ENCODE results near the gene AGTR1.

Gene AGTR1

DNA sequence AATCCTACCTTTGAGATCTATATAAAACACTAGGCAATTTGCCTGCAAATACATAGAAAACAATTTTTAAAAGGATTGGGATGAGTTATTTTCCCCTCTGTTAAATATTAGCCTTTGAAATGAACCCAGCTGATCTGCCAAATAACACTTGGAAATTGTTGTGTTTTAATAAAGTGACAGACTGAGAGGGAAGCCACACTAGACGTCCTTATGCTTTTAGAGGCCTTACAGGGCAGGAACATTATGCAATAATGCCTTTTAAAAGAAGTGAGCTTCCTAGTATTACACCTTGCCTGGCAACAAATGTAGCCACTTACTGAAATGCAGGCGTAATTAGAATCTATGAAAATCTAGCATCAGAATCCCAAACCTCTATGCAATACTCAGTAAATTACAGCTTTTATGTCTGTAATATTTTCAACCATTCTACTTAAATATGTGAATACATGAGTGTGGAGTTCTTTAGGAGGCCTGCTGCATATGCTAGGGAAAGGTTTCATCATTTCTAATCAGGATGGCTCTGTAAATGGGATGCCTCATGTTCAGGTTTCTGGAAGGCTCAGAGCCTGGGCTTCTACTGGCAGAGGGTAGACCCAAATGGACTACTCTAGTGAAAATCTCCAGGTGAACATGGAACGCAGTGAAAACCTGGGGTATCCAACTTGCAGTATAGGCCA, 20.3 kb downstream of the AGTR1 start:
- H3K27me3 ChIP-seq (ENCODE audit: control insufficient read depth, low read length) = no peaks in the 10 kb centered on the region
- no peaks in the 10 kb centered on the region for H3F3A ChIP-seq (ENCODE audit: control insufficient read depth, insufficient read depth)
- no peaks in the 10 kb centered on the region for H3K79me2 ChIP-seq (ENCODE audit: control insufficient read depth, low read length)
- H3K4me1 ChIP-seq (ENCODE audit: control insufficient read depth, low read length) = no peaks in the 10 kb centered on the region
- H3K4me3 ChIP-seq (ENCODE audit: low read length) = no peak overlapping the region
- no peaks in the 10 kb centered on the region for H3K9me3 ChIP-seq (ENCODE audit: control insufficient read depth, insufficient read depth, low read length)
- no peak overlapping the region for H3K27ac ChIP-seq (ENCODE audit: low read depth, low read length)
- no peaks in the 10 kb centered on the region for H3K36me3 ChIP-seq (ENCODE audit: control insufficient read depth, low read length)
- no peaks in the 10 kb centered on the region for H3K9me2 ChIP-seq (replicated peaks; ENCODE audit: control insufficient read depth, low read length)
- no peaks in the 10 kb centered on the region for H4K20me1 ChIP-seq (ENCODE audit: control insufficient read depth, insufficient read depth, low read depth, low read length)
- no peak overlapping the region for H3K4me2 ChIP-seq (ENCODE audit: low read length)
- TF ChIP-seq EZH2phosphoT487 (IDR thresholded peaks at IDR 0.05; ENCODE audit: borderline replicate concordance, low read length) (no peak), CTCF (IDR thresholded peaks at IDR 0.05; ENCODE audit: low read depth, low read length, poor library complexity, severe bottlenecking) (no peak)

- H3K36me3 ChIP-seq (ENCODE audit: control insufficient read depth, low read length) = no peaks in the 10 kb centered on the region
- no peak overlapping the region for H3K4me3 ChIP-seq (ENCODE audit: low read length)
- H3K27ac ChIP-seq (ENCODE audit: low read depth, low read length) = no peak overlapping the region
- no peaks in the 10 kb centered on the region for H3K79me2 ChIP-seq (ENCODE audit: control insufficient read depth, low read length)
- H3K4me1 ChIP-seq (ENCODE audit: control insufficient read depth, low read length) = no peaks in the 10 kb centered on the region
- no peak overlapping the region for H3K4me2 ChIP-seq (ENCODE audit: low read length)
- H3K27me3 ChIP-seq (ENCODE audit: control insufficient read depth, low read length) = no peaks in the 10 kb centered on the region
- H3K9me2 ChIP-seq (replicated peaks; ENCODE audit: control insufficient read depth, low read length) = no peaks in the 10 kb centered on the region
- no peaks in the 10 kb centered on the region for H3F3A ChIP-seq (ENCODE audit: control insufficient read depth, insufficient read depth)
- no peaks in the 10 kb centered on the region for H3K9me3 ChIP-seq (ENCODE audit: control insufficient read depth, insufficient read depth, low read length)
- no peak for TF ChIP-seq CTCF (IDR thresholded peaks at IDR 0.05; ENCODE audit: low read depth, low read length, poor library complexity, severe bottlenecking)
- no peak for TF ChIP-seq EZH2phosphoT487 (IDR thresholded peaks at IDR 0.05; ENCODE audit: borderline replicate concordance, low read length)
- H4K20me1 ChIP-seq (ENCODE audit: control insufficient read depth, insufficient read depth, low read depth, low read length) = no peaks in the 10 kb centered on the region
These were observed 21.5 kb downstream of the AGTR1 start for GRCh38 chr3:148718982-148719862.

DNA sequence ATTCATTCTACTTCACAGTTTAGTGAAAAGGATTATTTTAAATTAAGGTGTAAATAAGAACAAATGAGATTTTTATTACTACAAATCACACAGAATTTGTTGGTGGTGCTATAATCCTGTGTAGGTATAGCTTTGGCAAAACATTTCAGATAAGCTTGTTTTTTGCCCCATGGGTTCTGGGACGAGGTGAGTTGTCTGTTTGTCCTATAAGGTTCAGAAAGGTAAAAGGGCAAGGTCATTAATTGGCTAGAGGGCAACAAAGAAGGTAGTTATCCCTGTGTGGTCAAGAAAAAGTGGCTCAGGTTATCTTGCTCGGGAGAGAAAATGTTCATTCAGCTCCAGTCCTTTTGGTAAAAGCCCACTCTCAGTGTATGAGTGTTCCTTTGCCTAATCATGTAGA, 23.2 kb downstream of the AGTR1 start:
- H3K4me3 ChIP-seq (ENCODE audit: low read length) = no peak overlapping the region
- H3K9me2 ChIP-seq (replicated peaks; ENCODE audit: control insufficient read depth, low read length) = no peaks in the 10 kb centered on the region
- H3K27ac ChIP-seq (ENCODE audit: low read depth, low read length) = no peak overlapping the region
- no peaks in the 10 kb centered on the region for H3K27me3 ChIP-seq (ENCODE audit: control insufficient read depth, low read length)
- no peaks in the 10 kb centered on the region for H4K20me1 ChIP-seq (ENCODE audit: control insufficient read depth, insufficient read depth, low read depth, low read length)
- no peak for TF ChIP-seq CTCF (IDR thresholded peaks at IDR 0.05; ENCODE audit: low read depth, low read length, poor library complexity, severe bottlenecking)
- TF ChIP-seq EZH2phosphoT487 (IDR thresholded peaks at IDR 0.05; ENCODE audit: borderline replicate concordance, low read length) = no peak
- H3K4me2 ChIP-seq (ENCODE audit: low read length) = no peak overlapping the region
- H3K79me2 ChIP-seq (ENCODE audit: control insufficient read depth, low read length) = no peaks in the 10 kb centered on the region
- no peaks in the 10 kb centered on the region for H3F3A ChIP-seq (ENCODE audit: control insufficient read depth, insufficient read depth)
- no peaks in the 10 kb centered on the region for H3K36me3 ChIP-seq (ENCODE audit: control insufficient read depth, low read length)
- H3K4me1 ChIP-seq (ENCODE audit: control insufficient read depth, low read length) = no peaks in the 10 kb centered on the region
- H3K9me3 ChIP-seq (ENCODE audit: control insufficient read depth, insufficient read depth, low read length) = no peaks in the 10 kb centered on the region

Measured in DOHH2 (cell line).